PC-9 (cell line): Measurements from ENCODE around the gene MAPT.

Experiments
- CTCF ChIP-seq: fragments of 200-600 bp; sonication (generic); conservative IDR thresholded peaks from 2 replicates; pipeline ENCODE4 v1.6.1; 2017; ENCODE audit warnings: mixed run types, antibody characterized with exemption, mild to moderate bottlenecking, moderate library complexity
- EZH2 ChIP-seq: fragments of 200-600 bp; sonication (generic); IDR thresholded peaks from 2 replicates; pipeline ENCODE4 v1.8.0; 2017; ENCODE audit warnings: antibody characterized with exemption, low read depth

- TF ChIP-seq CTCF (no peak), EZH2 (no peak)
These were observed 104.9 kb downstream of the MAPT start, which contains the start of gene STH for GRCh38 chr17:45998987-45999899.
